Smooth muscle cell (in vitro differentiated cells): Measurements from ENCODE around the gene CHD2. TPM values are rescaled to one million over a fixed set of nuclear protein-coding genes. Genes with fewer than 3 reads are reported as not detected.

ENCODE experiments used
- DNase-seq: peaks from one replicate; lab custom pipeline; 2025; ENCODE audit not compliant: unreplicated experiment; lab: John Stamatoyannopoulos, UW
- H2AFZ ChIP-seq: fragments of 200-600 bp; sonication (generic); 2 replicates; pipeline ENCODE4 v1.6.0; 2016; ENCODE audit warnings: antibody characterized with exemption, low read depth, mild to moderate bottlenecking
- H3F3A ChIP-seq: fragments of 200-600 bp; sonication (generic); 2 replicates; pipeline ENCODE4 v1.6.0; 2017; ENCODE audit warnings: antibody characterized with exemption, low read depth
- H3K27ac ChIP-seq: fragments of 200-600 bp; sonication (generic); 2 replicates; pipeline ENCODE4 v1.5.1; 2016; ENCODE audit warnings: low read depth, mild to moderate bottlenecking
- H3K27me3 ChIP-seq: fragments of 200-600 bp; sonication (generic); 2 replicates; pipeline ENCODE4 v1.6.1; 2016; ENCODE audit warnings: low read depth, mild to moderate bottlenecking
- H3K36me3 ChIP-seq: fragments of 200-600 bp; sonication (generic); 2 replicates; pipeline ENCODE4 v1.5.1; 2016; ENCODE audit warnings: low read depth
- H3K4me1 ChIP-seq: fragments of 200-600 bp; sonication (generic); 2 replicates; pipeline ENCODE4 v1.5.1; 2016; ENCODE audit warnings: low read depth
- H3K4me2 ChIP-seq: fragments of 200-600 bp; sonication (generic); 2 replicates; pipeline ENCODE4 v1.6.0; 2016; ENCODE audit warnings: mild to moderate bottlenecking
- H3K4me3 ChIP-seq: fragments of 200-600 bp; sonication (generic); 2 replicates; pipeline ENCODE4 v1.5.1; 2016; ENCODE audit warnings: mild to moderate bottlenecking
- H3K79me2 ChIP-seq: fragments of 200-600 bp; sonication (generic); 2 replicates; pipeline ENCODE4 v1.6.0; 2016; ENCODE audit warnings: low read depth, mild to moderate bottlenecking
- H3K9ac ChIP-seq: fragments of 200-600 bp; sonication (generic); 2 replicates; pipeline ENCODE4 v1.6.0; 2016; ENCODE audit warnings: low read depth
- H3K9me3 ChIP-seq: fragments of 200-600 bp; sonication (generic); replicated peaks from 2 replicates; pipeline ENCODE4 v1.5.1; 2016; ENCODE audit warnings: low read depth
- H4K20me1 ChIP-seq: fragments of 200-600 bp; sonication (generic); 2 replicates; pipeline ENCODE4 v1.6.0; 2016; ENCODE audit warnings: low read depth
- WGBS: methylation state at CpG from one replicate; pipeline ENCODE4 v1.1.7; 2016; ENCODE audit warnings: low lambda C conversion rate; 5-methylcytosine and 5-hydroxymethylcytosine counted together
- polyA plus RNA-seq: library from polyadenylated mRNA; unstranded; fragments of >200 nt; fragmentation: Nextera tagmentation; extraction: Ambion mirVana; gene quantifications from 2 replicates; pipeline ENCODE4 v1.2.1, GENCODE V29; 2016
- total RNA-seq: library from RNA; depleted of rRNA; stranded (reverse); fragments of >200 nt; gene quantifications from 2 replicates; pipeline ENCODE4 v1.2.3, GENCODE V29; 2014
- TF ChIP-seq, protein P1 (sequence below): fragments of 200-600 bp; sonication (generic); IDR thresholded peaks from 2 replicates; pipeline ENCODE4 v1.5.1; 2017; ENCODE audit warnings: borderline replicate concordance, mild to moderate bottlenecking, antibody characterized with exemption; ENCODE audit not compliant: insufficient read depth, poor library complexity, severe bottlenecking

CHD2 gene
- total and polyA plus RNA-seq, 2 experiments from 2014 or later, result 64.4 to 99.2 TPM

DNA sequence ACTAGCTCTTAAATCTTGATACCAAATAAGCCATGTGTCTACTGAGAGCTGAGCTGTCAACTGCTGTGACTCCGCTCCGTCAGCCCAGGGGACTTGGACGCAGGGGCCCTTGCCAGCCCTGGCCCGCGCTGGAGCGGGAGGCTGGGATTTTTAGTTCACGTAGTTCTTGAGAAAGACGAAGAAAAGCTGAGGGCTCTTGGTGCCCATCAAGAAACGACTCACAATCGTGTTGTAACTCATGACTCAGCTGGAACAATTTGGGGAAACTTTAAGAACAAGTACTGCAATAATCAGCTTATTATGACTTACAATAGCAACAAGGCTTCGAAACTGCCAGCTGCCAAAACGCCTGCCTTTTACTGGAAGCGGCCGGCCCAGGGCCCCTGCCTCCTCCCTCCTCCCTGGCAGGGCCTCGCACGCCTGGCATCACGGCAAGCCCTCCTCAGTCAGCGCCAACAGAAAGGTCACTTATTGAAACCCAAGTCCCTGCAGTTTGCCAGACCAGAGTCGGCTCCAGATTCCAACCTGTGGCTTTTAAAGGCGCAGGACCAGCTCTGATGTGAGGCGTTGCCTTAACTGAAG, 128.6 kb downstream of the CHD2 start:
- Histone ChIP-seq H3F3A (peaks cover 25% of the 10 kb centered on the region), H3K4me3 (no peak overlapping the region), H3K36me3 (peaks cover 14% of the 10 kb centered on the region), H4K20me1 (peaks cover 60% of the 10 kb centered on the region), H3K27me3 (no peaks in the 10 kb centered on the region), H3K9ac (no peak overlapping the region), H3K4me1 (no peaks in the 10 kb centered on the region), H3K4me2 (no peak overlapping the region), H3K27ac (peak overlapping the region; percentile 59), H3K9me3 (no peaks in the 10 kb centered on the region), H3K79me2 (no peaks in the 10 kb centered on the region), H2AFZ (no peak overlapping the region)
- TF ChIP-seq, protein P1, sequence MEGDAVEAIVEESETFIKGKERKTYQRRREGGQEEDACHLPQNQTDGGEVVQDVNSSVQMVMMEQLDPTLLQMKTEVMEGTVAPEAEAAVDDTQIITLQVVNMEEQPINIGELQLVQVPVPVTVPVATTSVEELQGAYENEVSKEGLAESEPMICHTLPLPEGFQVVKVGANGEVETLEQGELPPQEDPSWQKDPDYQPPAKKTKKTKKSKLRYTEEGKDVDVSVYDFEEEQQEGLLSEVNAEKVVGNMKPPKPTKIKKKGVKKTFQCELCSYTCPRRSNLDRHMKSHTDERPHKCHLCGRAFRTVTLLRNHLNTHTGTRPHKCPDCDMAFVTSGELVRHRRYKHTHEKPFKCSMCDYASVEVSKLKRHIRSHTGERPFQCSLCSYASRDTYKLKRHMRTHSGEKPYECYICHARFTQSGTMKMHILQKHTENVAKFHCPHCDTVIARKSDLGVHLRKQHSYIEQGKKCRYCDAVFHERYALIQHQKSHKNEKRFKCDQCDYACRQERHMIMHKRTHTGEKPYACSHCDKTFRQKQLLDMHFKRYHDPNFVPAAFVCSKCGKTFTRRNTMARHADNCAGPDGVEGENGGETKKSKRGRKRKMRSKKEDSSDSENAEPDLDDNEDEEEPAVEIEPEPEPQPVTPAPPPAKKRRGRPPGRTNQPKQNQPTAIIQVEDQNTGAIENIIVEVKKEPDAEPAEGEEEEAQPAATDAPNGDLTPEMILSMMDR, result no peak
- DNase-seq, result no peak
- 65% methylated on average over 21 of the region's 21 CpGs for WGBS

DNA sequence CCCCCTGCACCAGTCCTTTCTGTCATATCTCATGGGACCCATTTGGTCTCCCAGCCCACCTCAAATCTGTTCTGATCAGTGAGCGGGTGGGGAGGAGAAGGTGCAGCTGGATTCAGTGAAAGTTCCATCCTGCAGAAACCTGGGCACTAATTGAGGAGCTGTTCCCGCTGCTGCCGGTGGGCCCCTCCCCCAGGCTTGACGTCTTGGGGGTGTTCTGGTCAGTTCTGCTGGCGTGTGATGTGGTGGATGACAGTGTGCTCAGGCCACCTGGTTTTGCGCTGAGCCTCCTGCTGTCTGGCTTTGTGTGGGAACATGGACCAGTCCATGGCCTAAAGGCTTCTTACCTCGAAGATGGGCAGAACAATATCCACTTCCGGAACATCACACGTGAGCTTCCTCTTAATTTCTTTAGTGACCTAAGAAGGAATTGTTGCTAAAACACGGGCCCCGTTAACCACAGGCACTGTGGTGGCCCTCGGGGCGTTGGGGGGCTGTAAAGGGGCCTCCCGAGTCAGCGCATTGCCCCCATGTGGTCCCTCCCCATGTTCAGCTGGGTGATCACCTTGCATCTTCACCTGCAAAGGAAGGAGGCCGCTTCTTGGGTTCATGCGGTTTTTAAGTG, 129.2 kb downstream of the CHD2 start:
- 86% methylated on average over 17 of the region's 17 CpGs for WGBS
- no peaks in the 10 kb centered on the region for H3K79me2 ChIP-seq
- no peak overlapping the region for H3K9ac ChIP-seq
- H3K36me3 ChIP-seq, result peaks cover 12% of the 10 kb centered on the region
- TF ChIP-seq, protein P1, result no peak
- no peaks in the 10 kb centered on the region for H3K9me3 ChIP-seq
- H3K27ac ChIP-seq, result peak overlapping the region; percentile 59
- H3K27me3 ChIP-seq, result no peaks in the 10 kb centered on the region
- no peak overlapping the region for H3K4me2 ChIP-seq
- H3F3A ChIP-seq, result peaks cover 25% of the 10 kb centered on the region
- no peak overlapping the region for H2AFZ ChIP-seq
- H4K20me1 ChIP-seq, result peaks cover 54% of the 10 kb centered on the region
- no peak overlapping the region for H3K4me3 ChIP-seq
- H3K4me1 ChIP-seq, result no peaks in the 10 kb centered on the region
- DNase-seq, result no peak

DNA sequence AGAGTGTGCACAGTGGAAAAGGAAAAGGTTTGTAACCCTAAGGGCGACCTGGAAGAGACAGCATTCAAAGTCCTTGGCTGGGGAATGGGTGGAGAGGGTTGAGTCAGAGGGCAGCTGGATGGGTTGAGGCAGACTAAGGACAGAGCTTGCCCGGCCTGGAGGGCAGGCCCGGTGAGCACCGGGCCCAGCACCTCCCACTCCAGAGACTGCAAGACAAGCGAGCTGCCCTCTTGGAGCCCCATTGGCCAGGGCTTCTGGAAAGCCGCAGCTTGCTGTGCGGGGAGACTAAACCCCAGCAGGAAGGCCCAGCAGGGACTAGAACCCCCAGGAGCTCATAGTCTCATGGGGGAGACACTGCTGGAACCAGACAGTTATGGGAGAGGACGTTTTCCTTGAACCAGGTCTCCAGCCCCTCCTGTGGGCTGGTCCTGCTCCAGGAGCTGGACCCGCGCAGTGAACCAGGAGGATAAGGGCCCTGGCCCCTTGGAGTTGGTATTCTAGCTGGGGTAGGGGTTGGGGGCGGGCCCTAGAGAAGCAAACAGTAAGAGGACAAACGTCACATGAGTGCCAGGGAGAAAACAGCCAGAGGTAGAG, 129.8 kb downstream of the CHD2 start:
- Histone ChIP-seq H3K27ac (peak overlapping the region; percentile 59), H3K4me2 (no peak overlapping the region), H3K79me2 (no peaks in the 10 kb centered on the region), H3K36me3 (peaks cover 6% of the 10 kb centered on the region), H3K9ac (no peak overlapping the region), H3K4me1 (no peaks in the 10 kb centered on the region), H2AFZ (no peak overlapping the region), H3K9me3 (no peaks in the 10 kb centered on the region), H3F3A (peaks cover 25% of the 10 kb centered on the region), H4K20me1 (peaks cover 48% of the 10 kb centered on the region), H3K4me3 (no peak overlapping the region), H3K27me3 (no peaks in the 10 kb centered on the region)
- no peak for DNase-seq
- TF ChIP-seq, protein P1, result no peak
- WGBS, result 65% methylated on average over 12 of the region's 12 CpGs
